ENCODE measurements around the gene PSMB7.
A peak's percentile ranks its signal among the peaks of the same experiment; 100 is the strongest.

Gene PSMB7

DNA sequence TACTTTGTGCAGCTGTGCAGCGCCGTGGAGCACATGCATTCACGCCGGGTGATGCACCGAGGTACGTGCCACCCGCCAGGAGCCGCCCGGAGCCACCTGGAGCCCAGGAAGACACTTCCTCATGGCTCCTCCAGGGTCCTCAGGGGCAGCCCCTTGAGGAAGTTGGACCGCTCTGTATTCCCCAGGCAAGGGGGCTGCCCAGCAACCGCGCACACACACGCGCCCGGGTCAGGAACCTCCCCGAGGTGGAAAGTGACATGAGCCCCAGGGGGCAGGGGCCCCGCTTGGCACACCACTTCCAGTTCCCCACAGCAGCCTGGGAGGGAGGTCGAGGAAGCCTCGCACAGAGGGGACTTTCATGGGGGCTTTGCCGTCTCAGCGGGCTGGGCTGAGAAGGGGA, 88.9 kb downstream of the PSMB7 start:
- DNase-seq (ENCODE audit: low read depth): no peak

DNA sequence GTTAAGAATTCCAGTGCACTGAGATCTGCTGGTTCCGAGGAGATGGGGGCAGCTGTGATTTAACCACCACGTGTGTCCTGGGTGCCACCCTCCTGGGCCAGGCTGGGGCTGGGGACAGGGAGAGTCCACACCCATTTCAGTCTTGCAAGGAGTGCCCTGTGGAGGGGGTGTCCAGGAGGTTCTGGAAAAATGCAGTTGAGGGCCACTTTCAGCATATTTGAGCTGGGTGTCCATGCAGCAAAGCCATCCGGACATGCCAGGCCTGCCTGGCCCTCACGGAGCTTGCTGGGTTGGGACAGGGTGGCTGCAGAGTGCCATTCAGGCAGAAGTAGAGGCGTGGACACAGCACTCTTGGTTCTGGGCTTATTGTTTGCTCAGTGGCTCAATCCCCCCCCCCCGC, 89.4 kb downstream of the PSMB7 start:
- DNase-seq (ENCODE audit: low read depth): no peak

DNA sequence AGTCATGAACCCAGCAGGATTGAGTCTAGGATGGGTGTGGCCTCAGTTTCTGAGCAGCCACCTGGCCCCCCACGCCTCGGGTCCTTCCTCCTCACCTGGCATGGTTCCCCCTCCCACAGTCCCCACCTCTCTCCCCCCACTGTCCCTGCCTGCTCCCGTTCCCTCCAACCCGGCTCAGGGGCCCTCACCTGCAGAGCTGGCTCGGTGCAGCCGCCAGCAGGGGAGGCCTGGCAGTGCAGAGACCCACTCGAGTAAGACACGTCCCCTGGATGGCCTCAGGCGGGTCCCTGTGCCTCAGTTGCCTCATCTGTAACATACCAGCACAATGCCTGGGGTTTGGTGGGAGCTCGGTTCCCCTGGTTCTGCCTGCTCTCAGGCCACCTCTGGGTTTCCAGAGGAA, 91.3 kb downstream of the PSMB7 start:
- no peak for DNase-seq (ENCODE audit: low read depth)

DNA sequence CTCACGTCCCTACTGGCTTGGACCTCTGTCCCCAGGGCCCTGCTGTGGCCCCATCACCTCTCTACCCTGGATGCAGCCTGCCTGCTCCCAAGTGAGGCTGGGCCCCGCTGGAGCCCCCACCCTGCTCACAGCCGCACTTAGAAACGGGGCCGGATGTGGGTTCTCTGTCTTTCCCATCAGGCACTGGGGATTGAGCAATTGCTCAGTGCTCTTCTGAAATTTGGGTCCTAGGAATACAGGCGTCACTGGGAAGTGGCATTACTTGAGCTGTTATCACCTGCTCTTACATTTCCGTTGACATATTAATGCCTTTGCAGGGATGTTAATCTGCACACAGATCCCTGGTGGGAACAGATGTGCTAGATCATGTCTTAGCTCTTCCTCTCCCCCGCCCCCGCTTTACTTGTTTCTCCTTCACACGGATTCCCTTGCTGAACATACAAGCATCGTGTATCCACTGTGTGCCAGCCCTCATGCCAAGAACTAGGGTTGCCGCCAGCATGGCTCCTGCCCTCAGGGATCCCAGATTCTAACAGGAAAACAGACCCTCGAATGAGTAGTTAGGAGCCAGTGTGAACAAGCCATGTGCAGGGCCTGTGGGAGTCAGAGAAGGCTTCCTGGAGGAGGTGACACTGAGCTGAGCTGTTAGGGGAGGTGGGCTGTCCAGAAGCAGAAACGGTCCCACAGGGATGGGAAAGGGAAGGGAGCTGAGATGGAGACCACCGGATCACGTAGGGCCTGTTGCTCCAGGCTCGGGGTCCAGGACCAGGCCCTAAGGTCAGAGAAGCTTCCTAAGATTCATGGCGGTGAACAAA, 92.4 kb downstream of the PSMB7 start:
- no peak for DNase-seq (ENCODE audit: low read depth)

DNA sequence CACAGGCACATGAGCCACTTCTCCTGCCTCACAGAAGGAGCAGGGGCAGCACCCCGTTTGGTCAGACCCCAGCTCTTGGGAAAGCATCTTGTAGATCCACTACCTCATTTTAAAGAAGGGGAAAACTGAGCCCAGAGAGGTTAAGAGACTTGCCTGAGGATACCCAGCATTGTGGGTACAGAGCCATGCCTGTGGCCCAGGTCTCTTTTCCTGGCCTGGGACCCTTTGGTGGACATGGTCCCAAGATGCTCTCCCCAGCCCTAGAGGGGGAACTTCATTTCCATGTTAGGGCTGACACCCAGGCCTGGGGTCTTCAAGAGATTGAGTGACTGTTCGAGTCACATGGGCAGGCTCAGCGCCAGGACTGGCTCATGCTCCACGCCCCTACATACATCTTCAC, 93.3 kb downstream of the PSMB7 start:
- no peak for DNase-seq (ENCODE audit: low read depth)

DNA sequence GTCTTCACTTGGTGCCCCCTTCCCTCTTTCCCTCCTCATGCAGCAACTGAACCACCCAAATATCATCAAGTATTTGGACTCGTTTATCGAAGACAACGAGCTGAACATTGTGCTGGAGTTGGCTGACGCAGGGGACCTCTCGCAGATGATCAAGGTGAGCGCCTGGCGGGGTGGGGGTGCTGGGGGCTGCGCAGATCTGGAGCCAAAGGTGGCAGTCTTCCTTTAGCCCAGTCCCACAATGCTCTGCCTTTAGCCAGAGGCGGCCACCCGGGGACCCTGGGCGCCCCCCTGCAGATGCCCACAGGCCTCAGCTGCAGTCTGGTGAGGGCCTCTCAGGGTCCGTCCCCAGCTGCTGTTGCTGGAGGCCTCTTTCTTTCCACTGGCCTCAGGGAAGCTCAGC, 93.8 kb downstream of the PSMB7 start:
- no peak for DNase-seq (ENCODE audit: low read depth)

DNA sequence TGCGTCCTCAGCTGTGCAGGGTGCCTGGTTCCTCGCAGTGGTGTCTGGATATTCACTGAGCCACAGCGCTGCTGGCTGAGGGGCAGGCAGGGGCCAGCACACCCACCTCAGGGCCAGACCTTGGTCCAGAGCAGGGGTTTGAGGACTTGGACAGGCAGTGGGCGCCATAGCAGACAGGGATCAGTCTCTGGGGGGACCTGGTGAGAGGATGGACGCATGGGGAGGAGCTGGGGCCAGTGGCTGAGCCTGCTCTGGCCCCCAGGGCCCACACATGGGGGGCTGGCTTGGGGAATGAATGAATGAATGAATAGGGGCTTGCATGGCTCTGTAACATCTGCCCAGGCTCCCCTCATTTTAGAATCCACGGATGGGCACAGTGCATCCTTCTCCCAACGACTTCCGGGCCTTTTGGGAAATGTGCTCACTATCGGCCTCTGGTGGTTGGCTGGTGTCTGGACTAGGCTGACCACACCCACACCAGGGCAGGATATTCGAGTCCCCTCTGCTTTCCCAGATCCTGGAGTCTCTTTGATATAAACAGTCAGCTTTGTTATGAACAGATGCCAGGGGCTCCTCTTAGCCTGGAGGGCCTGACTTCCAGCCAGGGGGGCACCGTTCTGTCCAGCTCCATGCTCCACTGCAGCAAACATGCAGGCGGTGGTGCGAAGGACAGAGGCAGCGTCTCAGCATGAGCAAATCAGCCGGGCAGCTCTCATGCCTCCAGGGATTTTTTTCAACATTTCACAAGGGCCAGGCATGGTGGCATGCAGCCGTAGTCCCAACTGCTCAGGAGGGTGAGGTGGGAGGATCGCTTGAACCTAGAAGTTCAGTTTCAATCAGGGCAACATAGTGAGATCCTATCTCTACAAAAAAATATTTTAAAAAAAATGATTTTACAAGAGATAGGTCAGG, 94.9 kb downstream of the PSMB7 start:
- DNase-seq (ENCODE audit: low read depth): peak; percentile 39

DNA sequence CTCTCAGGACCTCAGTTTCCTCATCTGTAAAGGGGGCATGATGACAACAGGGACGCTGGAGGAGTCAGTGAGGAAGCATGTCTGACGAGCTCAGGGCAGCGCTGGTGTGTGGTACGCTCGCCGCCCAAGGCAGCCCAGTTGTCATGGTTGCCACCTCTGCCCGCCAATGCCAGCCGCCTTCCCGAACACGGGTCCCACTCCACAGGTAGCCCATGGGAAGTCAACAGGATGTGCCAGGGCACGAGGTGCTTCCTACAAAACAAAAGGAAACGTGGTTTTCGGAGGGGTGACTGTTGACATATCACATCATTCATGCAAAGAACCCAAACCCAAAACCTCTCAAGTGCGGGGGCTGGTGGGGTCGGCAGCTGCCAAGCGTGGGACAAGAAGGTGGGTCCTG, 99.4 kb downstream of the PSMB7 start:
- DNase-seq (ENCODE audit: low read depth): no peak

DNA sequence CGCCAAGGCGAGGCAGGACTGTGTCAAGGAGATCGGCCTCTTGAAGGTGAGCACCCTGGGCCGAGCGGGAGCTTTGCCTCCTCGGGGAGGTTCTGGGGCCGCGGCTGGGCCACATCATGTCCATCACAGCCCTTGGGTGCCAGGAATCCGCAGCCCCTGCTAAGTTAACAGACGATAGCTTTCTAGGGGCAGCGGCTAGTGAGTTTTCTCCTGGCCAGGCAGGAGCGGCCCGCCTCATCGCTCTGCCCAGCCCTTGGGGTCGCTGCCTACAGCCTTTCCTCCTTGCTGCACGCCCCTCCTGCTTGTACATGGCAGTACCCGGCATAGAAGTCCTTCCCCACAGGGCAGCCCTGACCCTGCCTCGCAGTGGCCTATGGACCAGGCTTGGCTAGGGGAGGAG, 101.3 kb downstream of the PSMB7 start:
- no peak for DNase-seq (ENCODE audit: low read depth)

DNA sequence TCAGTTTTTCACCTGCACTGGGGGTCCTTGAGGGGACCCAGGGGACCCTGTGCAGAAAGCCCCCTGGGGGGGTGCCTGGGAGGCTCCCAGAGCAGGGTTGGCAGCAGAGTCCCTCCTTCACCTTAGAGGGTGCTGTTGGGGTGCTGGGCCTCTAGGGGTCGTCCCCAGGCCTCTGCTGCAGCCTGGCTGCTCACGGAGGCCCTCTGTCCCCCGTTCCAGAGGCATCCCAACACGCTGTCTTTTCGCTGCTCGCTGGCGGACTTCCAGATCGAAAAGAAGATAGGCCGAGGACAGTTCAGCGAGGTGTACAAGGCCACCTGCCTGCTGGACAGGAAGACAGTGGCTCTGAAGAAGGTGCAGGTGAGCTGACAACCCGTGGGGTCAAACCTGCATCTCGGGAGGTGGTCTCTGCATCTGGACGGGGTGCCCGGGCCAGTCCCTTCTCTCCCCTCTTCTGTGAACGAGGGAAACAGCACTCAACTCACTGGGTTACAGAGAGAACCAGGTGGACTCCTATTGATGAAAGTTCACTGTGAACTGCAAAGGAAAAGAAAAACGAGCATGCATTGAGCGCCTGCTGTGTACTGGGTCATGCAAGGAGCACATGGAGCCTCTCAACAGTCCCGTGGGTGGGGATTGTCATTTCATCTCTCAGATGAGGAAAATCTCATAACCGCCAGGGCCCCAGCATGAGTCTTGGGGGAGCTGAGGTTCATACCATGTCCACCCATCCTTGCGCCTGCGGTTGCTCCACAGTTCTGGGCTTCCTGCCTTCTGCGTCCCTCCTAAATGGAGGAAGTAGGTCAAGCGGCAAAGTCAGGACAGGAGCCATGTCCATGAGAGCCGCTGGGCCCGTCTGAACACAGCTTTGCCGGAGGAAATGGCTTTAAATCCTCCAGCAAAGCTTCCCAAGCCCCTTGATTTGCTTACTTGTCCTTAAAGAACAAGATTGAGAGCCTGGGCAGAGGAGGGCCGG, 102.7 kb downstream of the PSMB7 start:
- no peak for DNase-seq (ENCODE audit: low read depth)

DNA sequence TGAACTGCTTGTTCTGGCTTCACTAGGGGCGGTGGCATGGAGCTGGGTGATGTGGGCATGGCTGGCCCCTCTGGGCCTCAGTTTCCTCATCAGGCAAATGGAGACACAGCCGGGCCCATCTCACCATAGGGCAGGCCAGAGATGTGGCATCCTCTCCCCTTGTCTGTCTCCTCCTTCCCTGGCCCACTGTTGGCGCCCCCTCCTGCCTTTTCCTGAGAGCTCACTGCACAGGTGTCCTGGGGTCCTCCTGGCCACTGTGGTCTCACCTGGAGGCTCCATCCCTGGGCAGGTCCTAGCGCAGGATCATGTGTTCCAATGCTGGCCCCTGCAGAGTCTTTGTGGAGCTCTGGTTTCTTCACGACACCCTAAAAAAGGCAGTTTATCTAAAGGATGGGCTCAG, 104.0 kb downstream of the PSMB7 start:
- DNase-seq (ENCODE audit: low read depth): no peak

DNA sequence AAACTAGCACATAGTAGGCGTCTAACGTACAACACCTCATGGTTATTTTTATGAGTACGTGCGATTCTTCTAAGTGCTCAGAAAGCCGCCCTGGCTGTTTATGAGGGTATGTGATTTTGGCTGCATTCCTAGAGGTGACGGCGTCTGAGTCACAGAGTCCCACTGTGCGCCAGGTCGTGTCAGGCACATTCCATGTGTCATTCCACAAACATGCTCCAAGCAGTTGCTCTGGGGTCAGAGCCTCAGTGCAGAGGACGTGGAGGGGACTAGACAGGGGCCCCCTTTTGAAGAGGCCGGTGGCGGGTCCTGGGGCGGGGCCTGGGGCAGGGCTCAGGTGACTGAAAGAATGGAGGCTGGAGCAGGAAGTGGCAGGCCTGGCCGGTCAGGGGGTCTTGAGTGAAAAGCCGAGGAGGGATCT, 105.6 kb downstream of the PSMB7 start:
- peak; percentile 87 for DNase-seq (ENCODE audit: low read depth)

DNA sequence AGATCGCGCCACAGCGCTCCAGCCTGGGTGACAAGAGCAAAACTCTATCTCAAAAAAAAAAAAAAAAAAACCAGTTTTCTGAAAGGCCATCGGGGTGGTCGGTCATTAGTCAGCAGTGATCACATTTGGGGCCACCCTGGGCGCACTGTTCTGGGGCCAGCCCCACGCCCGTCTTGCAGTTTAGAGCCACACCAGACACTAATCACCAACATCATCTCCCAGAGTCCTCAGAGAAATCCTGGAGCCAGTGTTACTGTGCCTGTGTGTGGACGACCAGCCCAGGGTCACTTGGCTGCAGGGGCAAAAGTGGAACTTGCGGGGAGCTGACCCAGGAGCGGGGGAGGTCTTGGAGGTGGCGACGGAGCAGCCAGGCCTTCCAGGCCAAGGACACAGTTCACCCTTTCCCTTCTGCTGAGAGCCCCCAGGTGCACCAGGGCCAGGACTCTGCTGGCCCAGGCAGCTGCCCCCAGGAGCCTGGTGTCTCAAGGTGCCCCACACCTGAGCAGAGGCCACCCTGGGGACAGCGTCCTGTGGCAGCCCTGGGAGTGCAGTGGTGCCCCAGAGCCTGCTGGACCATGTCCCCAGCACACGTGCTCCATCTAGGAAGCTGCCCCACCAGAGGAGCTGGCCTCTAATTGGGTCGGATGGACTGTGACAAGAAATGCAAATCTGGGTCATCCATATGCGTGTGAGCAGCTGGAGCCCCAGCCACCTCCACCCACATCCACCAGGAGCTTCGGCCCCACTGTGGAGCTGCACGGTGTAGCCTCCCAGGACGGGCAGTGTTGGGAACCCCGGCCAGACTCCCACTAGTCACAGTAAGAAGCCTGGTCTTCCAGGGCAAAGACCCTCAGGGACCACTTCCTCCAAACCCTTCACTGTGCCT, 106.4 kb downstream of the PSMB7 start:
- no peak for DNase-seq (ENCODE audit: low read depth)

DNA sequence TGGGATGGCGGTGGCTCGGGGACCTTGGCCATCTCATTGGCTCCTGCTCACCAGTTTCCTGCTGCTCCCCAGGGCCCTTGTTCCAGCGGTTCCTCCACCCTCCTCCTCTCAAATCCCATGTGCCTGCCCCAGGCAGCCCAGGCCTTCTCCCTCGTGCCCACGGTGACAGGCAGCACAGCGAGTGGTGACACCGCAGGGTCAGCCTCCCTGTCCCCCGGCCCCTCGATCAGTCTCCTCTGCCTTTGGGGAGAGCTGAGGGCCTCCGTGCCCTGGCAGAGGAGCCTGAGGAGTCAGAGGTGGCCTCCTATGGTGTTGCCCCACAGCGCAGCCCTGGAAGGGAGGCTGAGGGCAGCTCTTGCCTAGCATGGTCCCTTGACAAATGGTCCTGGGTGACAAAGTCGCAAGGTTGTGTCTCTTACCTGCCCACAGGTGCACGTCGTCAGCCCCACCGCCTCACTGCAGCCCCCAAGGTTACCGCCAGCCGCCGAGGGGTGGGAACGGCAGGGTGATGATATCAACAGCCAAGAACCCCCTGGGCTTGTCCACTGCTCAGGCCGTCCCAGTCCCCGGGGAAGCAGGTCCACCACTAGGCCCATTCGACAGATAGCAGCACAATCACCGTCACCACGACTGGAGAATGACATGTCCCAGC, 107.7 kb downstream of the PSMB7 start:
- DNase-seq (ENCODE audit: low read depth): no peak

DNA sequence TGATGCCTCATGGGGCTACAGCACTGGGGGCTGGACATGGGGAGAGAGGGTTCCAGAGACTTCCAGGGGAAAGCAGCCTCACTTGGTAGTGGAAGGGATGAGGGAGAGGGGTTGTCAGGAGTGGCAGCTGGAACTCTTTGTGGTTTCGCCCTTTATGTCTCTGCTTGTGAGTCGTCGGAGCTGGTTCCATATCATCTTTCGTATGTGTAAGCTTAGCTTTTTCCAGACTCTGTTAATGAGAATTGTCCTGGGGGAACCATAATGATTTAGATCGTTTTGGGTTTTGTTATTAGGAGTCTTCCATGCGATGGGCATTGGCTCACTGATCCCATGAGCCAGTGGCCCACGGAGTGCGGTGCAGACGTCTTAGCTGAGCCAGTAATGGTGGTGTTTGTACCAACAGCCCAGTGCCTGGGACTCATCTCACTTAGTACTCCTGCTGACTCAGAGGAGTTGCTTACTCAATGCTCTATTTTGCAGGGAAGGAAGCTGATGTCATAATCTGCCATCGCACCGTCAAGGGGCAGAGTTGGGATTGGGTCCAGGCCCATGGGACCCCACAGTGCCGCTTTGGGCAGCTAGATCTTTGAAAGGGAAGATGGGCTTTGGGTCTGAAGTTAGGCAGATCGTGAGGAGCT, 109.0 kb downstream of the PSMB7 start:
- peak; percentile 94 for DNase-seq (ENCODE audit: low read depth)

DNA sequence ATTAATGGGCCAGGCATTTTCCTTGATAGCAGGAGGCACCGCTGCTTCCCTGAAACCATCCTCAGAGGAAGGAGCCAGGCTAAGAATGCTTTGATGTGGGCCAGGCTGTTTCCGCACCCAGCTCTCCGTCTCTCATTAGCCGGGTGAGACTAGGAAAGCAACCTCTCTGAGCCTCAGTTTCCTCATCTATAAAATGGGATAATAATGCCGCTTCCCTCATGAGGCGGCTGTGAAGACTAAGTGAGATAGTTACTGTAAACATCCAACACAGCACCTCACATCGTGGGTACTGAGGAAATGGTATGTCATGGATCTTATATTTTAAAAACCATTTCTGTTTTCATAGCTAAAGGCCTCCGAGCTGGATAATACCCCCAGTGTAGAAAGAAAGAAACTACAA, 111.0 kb downstream of the PSMB7 start:
- no peak for DNase-seq (ENCODE audit: low read depth)

DNA sequence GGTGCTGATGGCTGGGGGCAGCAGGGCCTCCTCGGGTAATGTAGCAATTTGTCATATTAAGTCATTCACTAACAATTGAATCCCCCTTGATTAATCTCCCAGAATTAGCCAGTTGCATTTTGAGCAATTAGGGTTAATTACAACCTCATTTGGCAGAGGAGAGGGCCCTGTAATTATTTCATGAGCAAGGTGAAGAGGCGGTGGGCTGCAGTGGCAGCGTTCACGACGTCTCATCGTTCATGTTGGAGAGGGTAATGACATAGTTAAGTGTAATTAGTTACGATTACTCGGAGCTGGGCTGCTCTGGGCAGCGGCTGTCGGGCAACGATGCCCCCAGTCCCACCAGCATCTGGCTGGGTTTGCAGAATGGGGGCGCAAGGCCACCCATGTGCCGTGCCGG, 111.5 kb downstream of the PSMB7 start:
- DNase-seq (ENCODE audit: low read depth): no peak
